Measurements from ENCODE around the gene LRBA. TPM values are rescaled to one million over a fixed set of nuclear protein-coding genes. Genes with fewer than 3 reads are reported as not detected.

The LRBA gene
- total and polyA plus RNA-seq, 4 donors, result 11.8 to 149 (median 34.2) TPM

DNA sequence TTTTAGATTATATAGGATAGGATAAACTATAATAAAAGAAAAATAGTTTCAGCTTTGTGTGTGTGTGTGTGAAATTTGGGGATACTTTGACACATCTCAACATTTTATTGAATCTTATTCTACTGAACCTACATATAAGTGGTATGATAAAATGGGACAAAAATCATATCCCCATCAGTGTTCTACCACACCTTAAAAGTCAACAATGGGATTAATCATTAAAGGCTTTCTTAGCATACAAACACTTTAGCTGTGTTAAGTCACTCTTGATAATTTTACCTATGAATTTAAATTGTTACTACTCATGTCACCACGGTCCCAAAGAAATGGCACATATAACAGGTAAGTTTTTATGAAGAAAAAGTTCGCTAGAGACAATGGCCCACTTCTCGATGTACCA lies 37.7 kb upstream of the LRBA start:
- 84 to 90% methylated on average over 3 of the region's 3 CpGs for WGBS, 2 donors
- no peaks in the 10 kb centered on the region for H3K4me1 ChIP-seq (ENCODE audit: control insufficient read depth in 5 of 5, insufficient read depth in 5 of 5, low read length in 5 of 5)
- DNase-seq (no peak), ATAC-seq (ENCODE audit: insufficient read depth, low FRiP score) (no peak)
- no peaks in the 10 kb centered on the region for H3K36me3 ChIP-seq (ENCODE audit: control insufficient read depth in 4 of 4, insufficient read depth in 4 of 4, low read length in 4 of 4)
- no peaks in the 10 kb centered on the region for H3K9me3 ChIP-seq (ENCODE audit: control insufficient read depth in 4 of 4, insufficient read depth in 3 of 4, low read length in 3 of 4)
- H3K27ac ChIP-seq (ENCODE audit: low read depth in 1 of 2, low read length in 1 of 2), result no peak overlapping the region
- TF ChIP-seq, protein P1, sequence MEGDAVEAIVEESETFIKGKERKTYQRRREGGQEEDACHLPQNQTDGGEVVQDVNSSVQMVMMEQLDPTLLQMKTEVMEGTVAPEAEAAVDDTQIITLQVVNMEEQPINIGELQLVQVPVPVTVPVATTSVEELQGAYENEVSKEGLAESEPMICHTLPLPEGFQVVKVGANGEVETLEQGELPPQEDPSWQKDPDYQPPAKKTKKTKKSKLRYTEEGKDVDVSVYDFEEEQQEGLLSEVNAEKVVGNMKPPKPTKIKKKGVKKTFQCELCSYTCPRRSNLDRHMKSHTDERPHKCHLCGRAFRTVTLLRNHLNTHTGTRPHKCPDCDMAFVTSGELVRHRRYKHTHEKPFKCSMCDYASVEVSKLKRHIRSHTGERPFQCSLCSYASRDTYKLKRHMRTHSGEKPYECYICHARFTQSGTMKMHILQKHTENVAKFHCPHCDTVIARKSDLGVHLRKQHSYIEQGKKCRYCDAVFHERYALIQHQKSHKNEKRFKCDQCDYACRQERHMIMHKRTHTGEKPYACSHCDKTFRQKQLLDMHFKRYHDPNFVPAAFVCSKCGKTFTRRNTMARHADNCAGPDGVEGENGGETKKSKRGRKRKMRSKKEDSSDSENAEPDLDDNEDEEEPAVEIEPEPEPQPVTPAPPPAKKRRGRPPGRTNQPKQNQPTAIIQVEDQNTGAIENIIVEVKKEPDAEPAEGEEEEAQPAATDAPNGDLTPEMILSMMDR (IDR thresholded peaks at IDR 0.05; ENCODE audit: control extremely low read depth, extremely low read depth), result no peak
- no peak overlapping the region for H3K9ac ChIP-seq (ENCODE audit: insufficient read depth in 1 of 2, low read length in 2 of 2)
- no peak overlapping the region for H3K4me3 ChIP-seq
- no peaks in the 10 kb centered on the region for H3K27me3 ChIP-seq (ENCODE audit: control insufficient read depth in 3 of 3, insufficient read depth in 3 of 3, low read length in 2 of 3)

DNA sequence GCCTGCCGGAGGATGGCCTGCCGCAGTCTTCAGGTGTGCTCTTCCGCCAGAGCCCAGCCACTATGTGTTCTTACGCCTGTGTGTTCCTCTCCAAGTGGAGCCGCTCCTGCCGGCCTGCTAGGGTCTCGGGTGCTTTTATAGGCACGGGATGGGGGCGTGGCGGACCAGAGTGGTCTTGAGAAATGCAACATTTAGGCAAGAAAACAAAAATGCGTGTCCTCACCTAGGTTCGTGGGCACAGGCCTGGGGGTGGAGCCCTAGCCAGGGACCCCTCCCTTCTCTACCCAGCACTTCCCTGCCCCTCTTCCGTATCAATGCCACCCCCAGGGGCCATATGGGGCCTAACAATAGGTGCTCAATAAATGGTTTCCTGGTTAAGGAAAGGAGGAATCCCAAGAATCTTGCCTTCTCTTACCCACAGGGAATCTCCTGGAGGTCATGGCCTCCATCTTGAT lies 34.4 kb upstream of the LRBA start:
- DNase-seq (no peak), ATAC-seq (ENCODE audit: insufficient read depth, low FRiP score) (no peak)
- Histone ChIP-seq H3K9me3 (ENCODE audit: control insufficient read depth in 4 of 4, insufficient read depth in 3 of 4, low read length in 3 of 4) (no peaks in the 10 kb centered on the region), H3K36me3 (ENCODE audit: control insufficient read depth in 4 of 4, insufficient read depth in 4 of 4, low read length in 4 of 4) (no peaks in the 10 kb centered on the region), H3K9ac (ENCODE audit: insufficient read depth in 1 of 2, low read length in 2 of 2) (no peak overlapping the region), H3K4me1 (ENCODE audit: control insufficient read depth in 5 of 5, insufficient read depth in 5 of 5, low read length in 5 of 5) (no peaks in the 10 kb centered on the region), H3K4me3 (no peak overlapping the region), H3K27ac (ENCODE audit: low read depth in 1 of 2, low read length in 1 of 2) (no peak overlapping the region), H3K27me3 (ENCODE audit: control insufficient read depth in 3 of 3, insufficient read depth in 3 of 3, low read length in 2 of 3) (no peaks in the 10 kb centered on the region)
- 94 to 96% methylated on average over 13 of the region's 13 CpGs for WGBS, 2 donors
- TF ChIP-seq, protein P1 (IDR thresholded peaks at IDR 0.05; ENCODE audit: control extremely low read depth, extremely low read depth), result no peak

DNA sequence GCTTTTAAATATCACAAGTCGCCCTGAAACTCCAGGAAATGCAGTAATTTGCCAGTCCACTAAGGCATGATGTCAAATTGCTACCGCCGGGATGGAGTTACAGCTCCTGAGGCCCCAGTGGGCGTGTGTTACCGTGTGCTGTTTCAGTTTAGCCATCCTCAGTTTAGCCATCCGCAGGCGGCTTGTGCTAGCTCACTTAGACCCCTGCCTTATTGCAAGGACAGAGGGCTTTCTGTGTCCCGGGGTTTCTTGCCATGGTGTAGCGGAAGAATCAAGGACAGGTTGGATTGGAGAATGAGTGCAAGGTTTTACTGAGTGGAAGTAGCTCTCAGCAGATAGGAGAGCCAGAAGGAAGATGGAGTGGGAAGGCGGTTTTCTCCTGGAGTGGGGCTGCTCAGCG lies 33.8 kb upstream of the LRBA start:
- H3K36me3 ChIP-seq (ENCODE audit: control insufficient read depth in 4 of 4, insufficient read depth in 4 of 4, low read length in 4 of 4), result no peaks in the 10 kb centered on the region
- no peaks in the 10 kb centered on the region for H3K27me3 ChIP-seq (ENCODE audit: control insufficient read depth in 3 of 3, insufficient read depth in 3 of 3, low read length in 2 of 3)
- no peak overlapping the region for H3K27ac ChIP-seq (ENCODE audit: low read depth in 1 of 2, low read length in 1 of 2)
- DNase-seq (no peak), ATAC-seq (ENCODE audit: insufficient read depth, low FRiP score) (no peak)
- no peaks in the 10 kb centered on the region for H3K9me3 ChIP-seq (ENCODE audit: control insufficient read depth in 4 of 4, insufficient read depth in 3 of 4, low read length in 3 of 4)
- WGBS, 2 donors, result 94 to 96% methylated on average over 11 of the region's 11 CpGs
- TF ChIP-seq, protein P1 (IDR thresholded peaks at IDR 0.05; ENCODE audit: control extremely low read depth, extremely low read depth), result no peak
- H3K4me1 ChIP-seq (ENCODE audit: control insufficient read depth in 5 of 5, insufficient read depth in 5 of 5, low read length in 5 of 5), result no peaks in the 10 kb centered on the region
- H3K9ac ChIP-seq (ENCODE audit: insufficient read depth in 1 of 2, low read length in 2 of 2), result no peak overlapping the region
- H3K4me3 ChIP-seq, result no peak overlapping the region

DNA sequence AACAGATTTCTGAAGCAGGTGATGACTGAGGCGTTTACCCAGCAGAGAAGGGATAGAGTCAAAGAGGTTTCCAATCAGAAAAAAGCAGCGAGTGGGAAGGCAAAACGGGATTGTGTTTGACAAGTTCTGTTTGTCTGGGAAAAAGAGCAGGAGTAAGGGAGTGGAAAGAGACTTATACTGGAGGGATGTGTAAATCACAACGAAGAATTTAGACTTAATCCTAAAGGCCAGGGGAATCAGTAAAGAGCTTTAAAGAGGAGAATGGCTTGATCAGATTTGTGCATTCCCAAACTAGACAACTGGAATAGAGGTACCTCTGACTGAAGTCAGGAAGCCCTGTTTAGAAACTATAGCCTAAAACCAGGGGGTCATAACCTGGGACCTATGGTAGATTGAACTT lies 31.5 kb upstream of the LRBA start:
- Histone ChIP-seq H3K36me3 (ENCODE audit: control insufficient read depth in 4 of 4, insufficient read depth in 4 of 4, low read length in 4 of 4) (no peaks in the 10 kb centered on the region), H3K27ac (ENCODE audit: low read depth in 1 of 2, low read length in 1 of 2) (no peak overlapping the region), H3K4me3 (no peak overlapping the region), H3K4me1 (ENCODE audit: control insufficient read depth in 5 of 5, insufficient read depth in 5 of 5, low read length in 5 of 5) (no peaks in the 10 kb centered on the region), H3K9ac (ENCODE audit: insufficient read depth in 1 of 2, low read length in 2 of 2) (no peak overlapping the region), H3K27me3 (ENCODE audit: control insufficient read depth in 3 of 3, insufficient read depth in 3 of 3, low read length in 2 of 3) (no peaks in the 10 kb centered on the region), H3K9me3 (ENCODE audit: control insufficient read depth in 4 of 4, insufficient read depth in 3 of 4, low read length in 3 of 4) (no peaks in the 10 kb centered on the region)
- DNase-seq, result no peak
- TF ChIP-seq, protein P1 (IDR thresholded peaks at IDR 0.05; ENCODE audit: control extremely low read depth, extremely low read depth), result no peak
- ATAC-seq (ENCODE audit: insufficient read depth, low FRiP score), result no peak
- WGBS, 2 donors, result 72 to 88% methylated on average over 4 of the region's 4 CpGs
